Peyer's patch (tissue), 4 donors: ENCODE data around the gene HLCS. TPM values are rescaled to one million over a fixed set of nuclear protein-coding genes. Genes with fewer than 3 reads are reported as not detected.

ENCODE experiments used
- DNase-seq, 3 donors: peaks; one replicate each; pipeline ENCODE4 v3.0.0-alpha.2; 2017 to 2019
- H3K27ac ChIP-seq, 4 donors: fragments of 200-600 bp; sonication (generic); one replicate each; pipeline ENCODE4 v1.5.1; 2016 to 2019
- H3K27me3 ChIP-seq, 2 donors: fragments of 200-600 bp; sonication (generic); one replicate each; pipeline ENCODE4 v1.5.1; 2019
- H3K36me3 ChIP-seq, 3 donors: fragments of 200-600 bp; sonication (generic); one replicate each; pipeline ENCODE4 v1.5.1; 2016 to 2019
- H3K4me1 ChIP-seq, 4 donors: fragments of 200-600 bp; sonication (generic); one replicate each; pipeline ENCODE4 v1.5.1; 2016 to 2019
- H3K4me3 ChIP-seq, 4 donors: fragments of 200-600 bp; sonication (generic); 1 replicate in 3 of 4; 2 replicates in 1 of 4; pipeline ENCODE4 v1.5.1; 2016 to 2019; ENCODE audit warnings: mild to moderate bottlenecking in 1 of 4
- H3K9me3 ChIP-seq, 4 donors: fragments of 200-600 bp; sonication (generic); one replicate each; pipeline ENCODE4 v1.5.1; 2016 to 2019; ENCODE audit warnings: mild to moderate bottlenecking in 1 of 4
- POLR2A ChIP-seq, 2 donors: fragments of 450-650 bp; IDR thresholded peaks; one replicate each; pipeline ENCODE4 v1.5.1; 2017; ENCODE audit warnings: antibody characterized with exemption in 2 of 2, mild to moderate bottlenecking in 2 of 2, moderate library complexity in 2 of 2
- total RNA-seq, 4 donors: library from RNA; depleted of rRNA; stranded (reverse); fragments of >200 nt; gene quantifications; one replicate each; pipeline ENCODE4 v1.1.0, GENCODE V29; 2016
- TF ChIP-seq, protein P1 (sequence below), 6 experiments: fragments of 450-650 bp in 4 of 6; fragments of 200-600 bp in 2 of 6; sonication (generic) in 1 of 6; IDR thresholded peaks; one replicate each; pipeline ENCODE4 v1.5.1; 2017 to 2019; ENCODE audit warnings: antibody characterized with exemption in 6 of 6, mild to moderate bottlenecking in 3 of 6, moderate library complexity in 1 of 6

Gene HLCS
- total RNA-seq, 4 donors from 2014 or later, result 14.9 to 27.9 (median 24.3) TPM

DNA sequence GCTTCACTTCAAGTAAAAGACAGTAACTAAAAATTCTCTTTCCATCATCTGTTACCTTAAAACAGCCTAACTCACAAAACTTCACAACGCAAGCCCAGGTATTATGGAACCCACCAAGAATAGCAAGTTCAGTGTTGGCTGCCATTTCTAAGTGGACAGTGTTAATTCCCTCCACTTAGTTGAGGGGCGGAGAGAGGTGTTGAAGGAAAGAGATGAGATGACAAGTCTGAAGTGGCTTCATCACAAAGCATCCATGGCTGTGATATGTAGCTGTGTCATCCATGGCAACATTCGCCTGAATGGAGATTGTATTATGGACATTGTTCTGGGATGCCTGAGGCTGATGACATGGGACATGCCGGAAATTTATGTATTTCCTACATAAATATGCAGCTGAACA, 165.7 kb downstream of the HLCS start:
- DNase-seq, result no peak
- no peak overlapping the region for H3K27ac ChIP-seq
- no peaks in the 10 kb centered on the region for H3K27me3 ChIP-seq
- TF ChIP-seq POLR2A (IDR thresholded peaks at IDR 0.05), result no peak
- TF ChIP-seq, protein P1, sequence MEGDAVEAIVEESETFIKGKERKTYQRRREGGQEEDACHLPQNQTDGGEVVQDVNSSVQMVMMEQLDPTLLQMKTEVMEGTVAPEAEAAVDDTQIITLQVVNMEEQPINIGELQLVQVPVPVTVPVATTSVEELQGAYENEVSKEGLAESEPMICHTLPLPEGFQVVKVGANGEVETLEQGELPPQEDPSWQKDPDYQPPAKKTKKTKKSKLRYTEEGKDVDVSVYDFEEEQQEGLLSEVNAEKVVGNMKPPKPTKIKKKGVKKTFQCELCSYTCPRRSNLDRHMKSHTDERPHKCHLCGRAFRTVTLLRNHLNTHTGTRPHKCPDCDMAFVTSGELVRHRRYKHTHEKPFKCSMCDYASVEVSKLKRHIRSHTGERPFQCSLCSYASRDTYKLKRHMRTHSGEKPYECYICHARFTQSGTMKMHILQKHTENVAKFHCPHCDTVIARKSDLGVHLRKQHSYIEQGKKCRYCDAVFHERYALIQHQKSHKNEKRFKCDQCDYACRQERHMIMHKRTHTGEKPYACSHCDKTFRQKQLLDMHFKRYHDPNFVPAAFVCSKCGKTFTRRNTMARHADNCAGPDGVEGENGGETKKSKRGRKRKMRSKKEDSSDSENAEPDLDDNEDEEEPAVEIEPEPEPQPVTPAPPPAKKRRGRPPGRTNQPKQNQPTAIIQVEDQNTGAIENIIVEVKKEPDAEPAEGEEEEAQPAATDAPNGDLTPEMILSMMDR (IDR thresholded peaks at IDR 0.05), result no peak
- H3K9me3 ChIP-seq, result peaks cover 0 to 6% (median 2%) of the 10 kb centered on the region in 4 donors
- H3K36me3 ChIP-seq, result no peaks in the 10 kb centered on the region
- no peaks in the 10 kb centered on the region for H3K4me1 ChIP-seq
- no peak overlapping the region for H3K4me3 ChIP-seq

DNA sequence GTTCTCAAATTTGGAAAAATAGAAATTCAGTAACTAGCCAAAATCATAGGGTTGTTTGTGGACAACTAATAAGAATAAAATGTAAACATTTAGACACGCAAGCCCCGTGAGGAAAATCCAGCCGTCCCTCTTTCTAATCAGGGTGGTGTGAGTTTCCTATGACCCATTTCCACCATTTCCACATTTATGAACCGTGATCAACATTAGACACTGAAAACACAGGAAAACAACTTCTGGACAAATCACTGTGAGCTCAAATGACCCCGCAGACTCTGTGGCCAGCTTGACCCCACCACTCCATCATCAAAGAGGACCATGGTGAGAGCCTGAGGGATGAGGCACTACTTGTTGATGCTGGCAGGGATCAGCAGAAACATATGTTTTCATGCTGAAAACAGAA, 166.6 kb downstream of the HLCS start:
- H3K27ac ChIP-seq, result no peak overlapping the region
- H3K4me1 ChIP-seq, result no peaks in the 10 kb centered on the region
- H3K36me3 ChIP-seq, result no peaks in the 10 kb centered on the region
- no peak for TF ChIP-seq POLR2A (IDR thresholded peaks at IDR 0.05)
- TF ChIP-seq, protein P1 (IDR thresholded peaks at IDR 0.05), result no peak
- DNase-seq, result no peak
- peaks cover 0 to 6% (median 2%) of the 10 kb centered on the region in 4 donors for H3K9me3 ChIP-seq
- no peaks in the 10 kb centered on the region for H3K27me3 ChIP-seq
- no peak overlapping the region for H3K4me3 ChIP-seq

DNA sequence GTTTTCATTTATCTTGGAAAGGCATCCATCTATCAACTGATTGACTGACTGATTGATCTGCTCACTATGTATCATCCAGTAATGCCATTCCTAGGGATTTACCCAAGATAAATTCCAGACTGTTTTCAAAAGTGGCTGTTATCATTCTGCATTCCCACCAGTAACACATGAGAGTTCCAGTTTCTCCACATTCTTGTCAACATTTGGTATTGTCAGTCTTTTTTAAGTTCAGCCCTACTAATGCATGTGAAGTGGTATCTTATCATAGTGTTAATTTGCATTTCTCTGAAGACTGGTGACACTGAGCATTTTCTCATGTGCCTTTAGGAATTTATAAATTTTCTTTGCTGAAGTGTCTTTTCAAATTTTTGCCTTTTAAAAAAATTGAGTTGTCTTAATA, 168.0 kb downstream of the HLCS start:
- Histone ChIP-seq H3K27ac (no peak overlapping the region), H3K4me1 (no peaks in the 10 kb centered on the region), H3K9me3 (peaks cover 0 to 6% (median 2%) of the 10 kb centered on the region in 4 donors), H3K27me3 (no peaks in the 10 kb centered on the region), H3K36me3 (no peaks in the 10 kb centered on the region), H3K4me3 (no peak overlapping the region)
- DNase-seq, result no peak
- no peak for TF ChIP-seq POLR2A (IDR thresholded peaks at IDR 0.05)
- TF ChIP-seq, protein P1 (IDR thresholded peaks at IDR 0.05), result no peak

DNA sequence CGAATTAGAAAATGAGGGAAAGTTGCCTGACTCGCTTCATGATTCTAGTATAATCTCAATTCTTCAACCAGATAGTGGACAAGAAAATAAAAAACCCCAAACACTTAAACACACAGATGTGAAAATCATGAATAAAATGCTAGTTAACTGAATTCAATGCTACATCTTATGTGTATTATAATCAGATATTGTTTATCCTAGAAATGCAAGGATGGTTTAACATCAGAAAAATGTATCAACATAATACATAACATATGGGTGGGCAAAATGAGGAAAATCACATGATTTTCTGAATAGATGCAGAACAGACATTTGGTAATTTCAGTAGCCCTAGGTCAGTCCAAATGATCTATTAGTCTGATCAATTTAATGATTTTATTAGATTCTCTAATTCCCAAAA, 170.4 kb downstream of the HLCS start:
- Histone ChIP-seq H3K4me1 (no peaks in the 10 kb centered on the region), H3K9me3 (peaks cover 0 to 6% (median 2%) of the 10 kb centered on the region in 4 donors), H3K27ac (no peak overlapping the region), H3K27me3 (no peaks in the 10 kb centered on the region), H3K4me3 (no peak overlapping the region), H3K36me3 (no peaks in the 10 kb centered on the region)
- no peak for DNase-seq
- TF ChIP-seq POLR2A (IDR thresholded peaks at IDR 0.05), result no peak
- TF ChIP-seq, protein P1 (IDR thresholded peaks at IDR 0.05), result no peak

DNA sequence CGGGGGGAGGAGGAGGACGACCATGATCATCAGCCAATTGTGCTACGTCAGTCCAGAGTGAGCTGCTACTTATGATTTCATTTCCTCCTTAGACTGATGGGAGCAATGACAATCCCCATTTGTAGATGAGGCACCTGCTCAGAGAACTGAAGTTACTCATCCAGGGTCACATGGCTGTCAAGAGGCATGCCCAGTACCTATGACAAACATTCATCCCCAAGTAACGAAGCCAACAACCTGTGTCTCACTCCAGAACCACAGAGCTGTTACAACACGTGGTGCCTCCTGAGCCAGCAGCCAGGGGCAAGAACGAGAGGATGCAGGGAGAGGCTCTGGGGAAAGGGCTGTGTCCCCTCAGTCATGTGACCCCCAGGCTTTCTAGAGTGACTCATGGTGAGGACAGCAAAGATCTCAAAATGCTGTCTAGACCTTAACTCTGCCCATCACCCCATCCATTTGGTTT, 173.9 kb downstream of the HLCS start:
- H3K27ac ChIP-seq, result no peak overlapping the region
- no peak for DNase-seq
- no peaks in the 10 kb centered on the region for H3K4me1 ChIP-seq
- H3K9me3 ChIP-seq, result peaks cover 0 to 4% (median under 1%) of the 10 kb centered on the region in 4 donors
- H3K36me3 ChIP-seq, result no peaks in the 10 kb centered on the region
- H3K27me3 ChIP-seq, result no peaks in the 10 kb centered on the region
- H3K4me3 ChIP-seq, result no peak overlapping the region
- TF ChIP-seq, protein P1 (IDR thresholded peaks at IDR 0.05), result no peak
- no peak for TF ChIP-seq POLR2A (IDR thresholded peaks at IDR 0.05)
